IgD-negative memory B cell (primary cell): Measurements from ENCODE around the gene ATG2B. TPM values are rescaled to one million over a fixed set of nuclear protein-coding genes. Genes with fewer than 3 reads are reported as not detected.

Experiments
- H3K27ac Mint-ChIP-seq, 3 donors: one replicate each; pipeline ENCODE4 v1.8.0; 2020 to 2022; ENCODE audit warnings: mild to moderate bottlenecking in 3 of 3, mixed read lengths in 3 of 3, moderate library complexity in 1 of 3
- H3K27me3 Mint-ChIP-seq: one replicate; pipeline ENCODE4 v1.8.0; 2021; ENCODE audit warnings: mixed read lengths
- H3K36me3 Mint-ChIP-seq: one replicate; pipeline ENCODE4 v1.8.0; 2020; ENCODE audit warnings: mild to moderate bottlenecking, mixed read lengths
- H3K4me1 Mint-ChIP-seq, 3 donors: one replicate each; pipeline ENCODE4 v1.8.0; 2020 to 2022; ENCODE audit warnings: mixed read lengths in 3 of 3, mild to moderate bottlenecking in 1 of 3
- H3K4me3 Mint-ChIP-seq, 4 donors: one replicate each; pipeline ENCODE4 v1.8.0; 2020 to 2022; ENCODE audit warnings: mild to moderate bottlenecking in 4 of 4, mixed read lengths in 4 of 4, moderate library complexity in 3 of 4
- H3K9me3 Mint-ChIP-seq, 3 donors: one replicate each; pipeline ENCODE4 v1.8.0; 2020 to 2021; ENCODE audit warnings: mixed read lengths in 3 of 3, mild to moderate bottlenecking in 1 of 3
- polyA plus RNA-seq: library from polyadenylated mRNA; unstranded; fragments of 300-500 nt; fragmentation: Illumina TruSeq; gene quantifications from one replicate; pipeline ENCODE4 v1.2.3, GENCODE V29; 2021

ATG2B gene
- polyA plus RNA-seq, 1 donor from 2014 or later, result 1.9 TPM

DNA sequence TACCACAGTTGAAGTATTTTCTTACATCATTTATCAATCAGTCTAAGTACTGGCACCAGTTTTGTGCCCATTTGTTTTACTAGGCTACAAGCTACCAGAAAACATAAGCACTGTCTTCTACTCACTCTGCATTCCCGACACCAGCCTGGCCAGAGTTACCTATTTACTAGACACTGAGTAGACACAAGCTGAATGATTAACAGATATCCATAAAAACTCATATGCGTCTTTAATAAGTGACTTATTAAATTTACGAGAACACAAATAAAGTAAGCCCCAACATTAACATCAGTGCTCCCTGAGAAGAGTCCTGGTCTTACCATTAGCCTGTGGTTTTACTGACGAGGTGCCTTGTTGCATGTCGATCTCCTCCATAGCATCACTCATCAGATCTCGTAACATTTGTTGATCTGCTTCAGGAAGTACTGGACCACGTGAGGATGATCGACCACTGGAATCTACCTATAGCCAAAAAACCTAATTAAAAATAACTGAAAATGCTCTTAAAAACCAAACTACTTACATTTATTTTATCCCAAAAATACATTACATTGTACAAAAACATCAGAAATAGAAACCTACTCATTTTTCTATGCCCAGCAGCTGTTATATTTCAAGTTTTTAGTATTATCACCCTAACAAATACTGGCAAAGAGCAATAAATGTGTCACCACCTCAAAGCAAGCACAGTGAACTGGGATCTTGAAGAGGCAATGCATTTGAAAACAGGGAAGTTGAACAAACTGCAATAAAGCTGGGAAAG is 53.8 kb downstream of the ATG2B start:
- Mint-ChIP-seq H3K4me3 (no peak overlapping the region), H3K4me1 (no peaks in the 10 kb centered on the region), H3K9me3 (no peaks in the 10 kb centered on the region), H3K27me3 (no peaks in the 10 kb centered on the region), H3K27ac (no peak overlapping the region), H3K36me3 (peaks cover 9% of the 10 kb centered on the region)

DNA sequence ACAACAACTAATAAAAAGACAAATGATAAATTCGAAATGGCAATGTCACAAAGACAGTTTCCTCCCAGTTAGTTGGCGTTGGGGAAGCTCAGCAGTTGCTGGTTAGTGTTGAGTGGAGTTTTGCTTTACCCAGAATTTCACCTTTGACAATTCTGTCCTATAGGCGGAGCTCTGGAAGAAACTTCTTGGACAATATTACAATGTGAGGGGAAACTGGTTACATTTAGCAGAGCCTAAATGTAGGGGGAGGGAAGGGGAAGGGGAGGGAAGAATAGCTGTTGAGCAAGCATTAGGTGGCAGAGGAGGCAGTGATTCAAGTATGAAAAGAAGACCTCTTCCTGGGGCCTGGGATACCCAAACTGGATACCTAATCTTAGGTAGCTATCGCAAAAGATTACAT is 55.7 kb downstream of the ATG2B start:
- Mint-ChIP-seq H3K9me3 (no peaks in the 10 kb centered on the region), H3K4me1 (no peaks in the 10 kb centered on the region), H3K4me3 (no peak overlapping the region), H3K27ac (no peak overlapping the region), H3K27me3 (no peaks in the 10 kb centered on the region), H3K36me3 (peaks cover 7% of the 10 kb centered on the region)

DNA sequence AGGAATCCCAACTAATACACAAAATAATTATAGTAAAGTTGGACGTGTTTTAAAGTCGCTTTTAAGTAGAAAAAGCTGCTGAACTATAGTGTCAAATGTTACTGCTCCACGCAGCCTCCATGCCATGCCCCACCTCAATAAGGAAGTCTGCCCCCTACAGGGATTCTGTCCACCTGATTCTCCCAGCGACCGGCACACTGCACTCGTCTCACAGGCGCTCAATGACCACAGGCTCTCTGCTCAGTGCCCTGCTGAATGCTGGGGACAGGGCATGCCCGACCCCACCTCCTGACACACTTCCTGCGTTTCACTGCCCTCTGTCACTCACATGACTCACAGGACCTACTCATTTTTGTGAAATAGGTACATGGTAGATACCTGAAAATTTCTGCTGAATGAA is 58.2 kb downstream of the ATG2B start:
- no peak overlapping the region for H3K27ac Mint-ChIP-seq
- H3K27me3 Mint-ChIP-seq, result no peaks in the 10 kb centered on the region
- no peaks in the 10 kb centered on the region for H3K9me3 Mint-ChIP-seq
- H3K36me3 Mint-ChIP-seq, result peaks cover 9% of the 10 kb centered on the region
- no peak overlapping the region for H3K4me3 Mint-ChIP-seq
- H3K4me1 Mint-ChIP-seq, result no peaks in the 10 kb centered on the region

DNA sequence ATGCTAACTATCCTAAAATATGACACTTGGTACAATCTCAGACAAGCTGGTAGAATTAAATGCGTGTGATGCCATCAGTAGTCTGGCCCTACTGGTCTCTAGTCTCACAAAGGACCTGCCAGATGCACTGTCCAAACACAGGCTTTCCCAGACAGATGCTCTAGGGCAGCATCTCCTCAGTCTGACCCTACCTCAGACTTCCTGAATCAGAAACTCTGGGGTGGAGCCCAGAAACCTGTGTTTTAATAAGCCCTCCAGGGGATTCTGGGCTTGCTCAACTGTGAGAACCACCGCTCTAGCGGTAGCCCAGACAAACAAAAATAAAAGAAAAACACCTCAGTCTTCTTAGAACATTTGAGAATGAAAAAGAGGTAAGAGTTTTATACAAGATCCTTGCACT is 59.2 kb downstream of the ATG2B start:
- Mint-ChIP-seq H3K27ac (no peak overlapping the region), H3K4me1 (no peaks in the 10 kb centered on the region), H3K27me3 (no peaks in the 10 kb centered on the region), H3K9me3 (no peaks in the 10 kb centered on the region), H3K4me3 (no peak overlapping the region), H3K36me3 (peaks cover 9% of the 10 kb centered on the region)

- H3K36me3 Mint-ChIP-seq, result peaks cover 4% of the 10 kb centered on the region
- H3K27me3 Mint-ChIP-seq, result no peaks in the 10 kb centered on the region
- H3K4me3 Mint-ChIP-seq, result no peak overlapping the region
- H3K9me3 Mint-ChIP-seq, result no peaks in the 10 kb centered on the region
- no peak overlapping the region for H3K27ac Mint-ChIP-seq
- H3K4me1 Mint-ChIP-seq, result peaks cover 0 to 1% (median 0%) of the 10 kb centered on the region in 3 donors
Measured at GRCh38 chr14:96299441-96299840, 63.7 kb downstream of the ATG2B start.

- Mint-ChIP-seq H3K36me3 (peaks cover 6% of the 10 kb centered on the region), H3K9me3 (no peaks in the 10 kb centered on the region), H3K4me3 (no peak overlapping the region), H3K27me3 (no peaks in the 10 kb centered on the region), H3K27ac (no peak overlapping the region), H3K4me1 (peaks cover 0 to 1% (median 0%) of the 10 kb centered on the region in 3 donors)
Measured at GRCh38 chr14:96297997-96298515, 65.1 kb downstream of the ATG2B start.

- Mint-ChIP-seq H3K4me3 (no peak overlapping the region), H3K36me3 (peaks cover 6% of the 10 kb centered on the region), H3K9me3 (no peaks in the 10 kb centered on the region), H3K27me3 (no peaks in the 10 kb centered on the region), H3K27ac (no peak overlapping the region), H3K4me1 (peaks cover 0 to 1% (median 0%) of the 10 kb centered on the region in 3 donors)
Measured at GRCh38 chr14:96297000-96297399, 66.1 kb downstream of the ATG2B start.

DNA sequence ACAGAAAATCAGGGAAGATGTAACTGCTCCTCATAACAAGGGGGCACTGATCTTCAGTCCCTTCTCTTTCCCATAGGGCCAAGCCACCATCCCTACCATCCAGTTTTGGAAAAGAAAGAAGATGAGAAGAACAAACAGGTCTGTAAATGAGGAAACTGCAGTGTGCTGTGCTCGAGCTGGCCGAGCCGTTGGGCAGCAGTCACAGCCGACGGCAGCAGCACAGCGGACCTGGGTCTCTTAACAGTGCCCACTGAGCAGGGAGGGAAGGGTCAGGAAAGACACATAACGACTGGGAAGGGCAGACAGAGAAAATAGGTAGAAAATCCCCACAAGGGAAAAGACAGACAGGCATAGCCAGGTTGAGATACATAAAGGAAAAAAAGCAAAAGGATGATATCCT is 68.9 kb downstream of the ATG2B start:
- no peak overlapping the region for H3K4me3 Mint-ChIP-seq
- no peaks in the 10 kb centered on the region for H3K9me3 Mint-ChIP-seq
- peaks cover 0 to 1% (median 0%) of the 10 kb centered on the region in 3 donors for H3K4me1 Mint-ChIP-seq
- peak overlapping the region in 1 of 3 donors; percentile 73 for H3K27ac Mint-ChIP-seq
- H3K27me3 Mint-ChIP-seq, result no peaks in the 10 kb centered on the region
- H3K36me3 Mint-ChIP-seq, result peaks cover 4% of the 10 kb centered on the region

DNA sequence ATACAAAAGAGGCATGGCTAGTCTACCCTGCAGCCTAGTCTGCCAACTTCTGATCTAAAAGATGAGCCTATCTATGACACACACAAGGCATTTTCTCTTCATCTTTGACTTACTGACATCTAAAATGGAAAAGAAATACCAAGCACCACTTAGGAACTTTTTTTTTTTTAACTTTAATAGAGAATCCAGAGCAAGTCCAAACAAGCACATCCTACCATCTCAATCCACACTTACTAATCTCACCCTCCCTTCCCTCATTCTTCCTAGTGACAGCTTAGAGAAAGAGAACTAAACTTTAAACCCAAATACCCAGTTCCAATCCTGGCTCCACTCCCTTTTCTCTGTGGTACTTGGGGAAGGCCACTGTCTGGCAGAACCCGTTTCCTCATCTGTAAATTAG is 75.3 kb downstream of the ATG2B start:
- no peaks in the 10 kb centered on the region for H3K9me3 Mint-ChIP-seq
- no peak overlapping the region for H3K27ac Mint-ChIP-seq
- H3K4me3 Mint-ChIP-seq, result no peak overlapping the region
- H3K36me3 Mint-ChIP-seq, result peaks cover 5% of the 10 kb centered on the region
- H3K4me1 Mint-ChIP-seq, result no peaks in the 10 kb centered on the region
- H3K27me3 Mint-ChIP-seq, result no peaks in the 10 kb centered on the region

- H3K36me3 Mint-ChIP-seq, result peaks cover 5% of the 10 kb centered on the region
- H3K9me3 Mint-ChIP-seq, result no peaks in the 10 kb centered on the region
- no peak overlapping the region for H3K27ac Mint-ChIP-seq
- H3K4me3 Mint-ChIP-seq, result no peak overlapping the region
- no peaks in the 10 kb centered on the region for H3K27me3 Mint-ChIP-seq
- H3K4me1 Mint-ChIP-seq, result no peaks in the 10 kb centered on the region
Measured at GRCh38 chr14:96286251-96286650, 76.9 kb downstream of the ATG2B start.

- H3K4me1 Mint-ChIP-seq, result no peaks in the 10 kb centered on the region
- H3K4me3 Mint-ChIP-seq, result no peak overlapping the region
- H3K27ac Mint-ChIP-seq, result no peak overlapping the region
- peaks cover 7% of the 10 kb centered on the region for H3K36me3 Mint-ChIP-seq
- no peaks in the 10 kb centered on the region for H3K27me3 Mint-ChIP-seq
- H3K9me3 Mint-ChIP-seq, result no peaks in the 10 kb centered on the region
Measured at GRCh38 chr14:96285667-96286066, 77.5 kb downstream of the ATG2B start.

GRCh38 chr14:96284430-96284829 is 78.7 kb downstream of the ATG2B start:
- H3K36me3 Mint-ChIP-seq, result peaks cover 7% of the 10 kb centered on the region
- H3K4me1 Mint-ChIP-seq, result no peaks in the 10 kb centered on the region
- H3K27me3 Mint-ChIP-seq, result no peaks in the 10 kb centered on the region
- peaks cover 0 to under 1% (median 0%) of the 10 kb centered on the region in 3 donors for H3K9me3 Mint-ChIP-seq
- H3K27ac Mint-ChIP-seq, result no peak overlapping the region
- H3K4me3 Mint-ChIP-seq, result no peak overlapping the region

GRCh38 chr14:96284008-96284407 is 79.1 kb downstream of the ATG2B start:
- H3K4me3 Mint-ChIP-seq, result no peak overlapping the region
- no peaks in the 10 kb centered on the region for H3K27me3 Mint-ChIP-seq
- H3K9me3 Mint-ChIP-seq, result peaks cover 0 to 3% (median 0%) of the 10 kb centered on the region in 3 donors
- H3K36me3 Mint-ChIP-seq, result peaks cover 7% of the 10 kb centered on the region
- no peaks in the 10 kb centered on the region for H3K4me1 Mint-ChIP-seq
- H3K27ac Mint-ChIP-seq, result peak overlapping the region in 1 of 3 donors; percentile 70

- H3K27me3 Mint-ChIP-seq, result no peaks in the 10 kb centered on the region
- peaks cover 3% of the 10 kb centered on the region for H3K36me3 Mint-ChIP-seq
- peaks cover 2 to 6% (median 5%) of the 10 kb centered on the region in 3 donors for H3K9me3 Mint-ChIP-seq
- no peak overlapping the region for H3K27ac Mint-ChIP-seq
- H3K4me1 Mint-ChIP-seq, result no peaks in the 10 kb centered on the region
- H3K4me3 Mint-ChIP-seq, result no peak overlapping the region
Measured at GRCh38 chr14:96281486-96281885, 81.7 kb downstream of the ATG2B start.

- Mint-ChIP-seq H3K9me3 (peaks cover 2 to 6% (median 5%) of the 10 kb centered on the region in 3 donors), H3K36me3 (peaks cover 3% of the 10 kb centered on the region), H3K4me3 (no peak overlapping the region), H3K4me1 (peaks cover 0 to 2% (median 0%) of the 10 kb centered on the region in 3 donors), H3K27me3 (no peaks in the 10 kb centered on the region), H3K27ac (peak overlapping the region in 1 of 3 donors; percentile 39)
Measured at GRCh38 chr14:96280104-96280503, 83.0 kb downstream of the ATG2B start.

- H3K4me3 Mint-ChIP-seq, result no peak overlapping the region
- peaks cover 2 to 6% (median 5%) of the 10 kb centered on the region in 3 donors for H3K9me3 Mint-ChIP-seq
- H3K27me3 Mint-ChIP-seq, result no peaks in the 10 kb centered on the region
- H3K36me3 Mint-ChIP-seq, result peaks cover 3% of the 10 kb centered on the region
- H3K27ac Mint-ChIP-seq, result no peak overlapping the region
- peaks cover 0 to 2% (median 0%) of the 10 kb centered on the region in 3 donors for H3K4me1 Mint-ChIP-seq
Measured at GRCh38 chr14:96279564-96279963, 83.6 kb downstream of the ATG2B start.
